HepG2 (cell line): ENCODE results near the gene SPRY1. TPM values are rescaled to one million over a fixed set of nuclear protein-coding genes. Genes with fewer than 3 reads are reported as not detected.

Source experiments
- CCDC6 ChIP-seq: sonication (generic); formaldehyde crosslinking; IDR thresholded peaks from 2 replicates; pipeline ENCODE4 v1.8.1; 2022; ENCODE audit warnings: mild to moderate bottlenecking, missing genetic modification reagents, moderate library complexity
- CENPT ChIP-seq: sonication (generic); formaldehyde crosslinking; IDR thresholded peaks from 2 replicates; pipeline ENCODE4 v1.8.0; 2022; ENCODE audit warnings: low read depth, mild to moderate bottlenecking, moderate library complexity, missing genetic modification reagents
- CREB1 ChIP-seq, 2 experiments: fragments of 450-650 bp in 1 of 2; IDR thresholded peaks; 2 replicates each; pipeline ENCODE4 v1.6.1; 2016 to 2017; ENCODE audit warnings: control low read depth in 1 of 2, mild to moderate bottlenecking in 1 of 2, missing compliant biosample characterization in 1 of 2, missing genetic modification characterization in 1 of 2
- HNF4A ChIP-seq: sonication (generic); formaldehyde crosslinking; IDR thresholded peaks from 2 replicates; pipeline ENCODE4 v1.4.0; 2020; ENCODE audit warnings: missing genetic modification reagents
- IRF2 ChIP-seq: IDR thresholded peaks from 2 replicates; pipeline ENCODE4 v1.6.1; 2018; ENCODE audit warnings: missing genetic modification reagents, missing compliant biosample characterization
- MAX ChIP-seq: IDR thresholded peaks from 2 replicates; pipeline ENCODE4 v1.6.1; 2012; ENCODE audit warnings: inconsistent platforms
- NFRKB ChIP-seq: fragments of 450-650 bp; IDR thresholded peaks from 2 replicates; pipeline ENCODE4 v1.6.1; 2017
- POLR2A ChIP-seq, 2 experiments: IDR thresholded peaks; 2 replicates each; pipeline ENCODE4 v1.6.1; 2011; ENCODE audit warnings: low read depth in 2 of 2, low read length in 2 of 2, mild to moderate bottlenecking in 1 of 2, moderate library complexity in 1 of 2; ENCODE audit not compliant: insufficient read depth in 1 of 2
- PRDM10 ChIP-seq: sonication (generic); formaldehyde crosslinking; IDR thresholded peaks from 2 replicates; pipeline ENCODE4 v1.4.0; 2020; ENCODE audit warnings: low read depth, missing genetic modification reagents
- RBFOX2 ChIP-seq: fragments of 200-400 bp; formaldehyde crosslinking; IDR thresholded peaks from 2 replicates; pipeline ENCODE4 v1.6.1; 2017; ENCODE audit warnings: low read depth, mild to moderate bottlenecking, low read length
- RBM22 ChIP-seq: fragments of 200-400 bp; formaldehyde crosslinking; optimal IDR thresholded peaks from 2 replicates; pipeline ENCODE3; 2017; ENCODE audit warnings: mild to moderate bottlenecking, low read length, moderate library complexity
- SAP130 ChIP-seq: IDR thresholded peaks from 2 replicates; pipeline ENCODE4 v1.6.1; 2016; ENCODE audit warnings: low read depth
- TCF7L2 ChIP-seq: IDR thresholded peaks from 2 replicates; pipeline ENCODE4 v1.6.1; 2011; ENCODE audit warnings: mild to moderate bottlenecking, low read depth, low read length, moderate library complexity
- TEF ChIP-seq: sonication (generic); formaldehyde crosslinking; IDR thresholded peaks from 2 replicates; pipeline ENCODE4 v1.5.0; 2020; ENCODE audit warnings: missing genetic modification reagents
- THRA ChIP-seq: sonication (generic); formaldehyde crosslinking; IDR thresholded peaks from 2 replicates; pipeline ENCODE4 v1.4.0; 2020; ENCODE audit warnings: missing genetic modification reagents, borderline replicate concordance
- ZBTB14 ChIP-seq: sonication (generic); formaldehyde crosslinking; IDR thresholded peaks from 2 replicates; pipeline ENCODE4 v1.4.0; 2020; ENCODE audit warnings: missing genetic modification reagents
- ZBTB20 ChIP-seq: sonication (generic); formaldehyde crosslinking; IDR thresholded peaks from 2 replicates; pipeline ENCODE4 v1.8.1; 2023; ENCODE audit warnings: missing genetic modification reagents, low read depth, mild to moderate bottlenecking, borderline replicate concordance
- ZFY ChIP-seq: sonication (generic); formaldehyde crosslinking; IDR thresholded peaks from 2 replicates; pipeline ENCODE4 v1.4.0; 2020; ENCODE audit warnings: missing genetic modification reagents
- ZGPAT ChIP-seq: IDR thresholded peaks from 2 replicates; pipeline ENCODE4 v1.6.1; 2016; ENCODE audit warnings: mild to moderate bottlenecking
- ZNF205 ChIP-seq: IDR thresholded peaks from 2 replicates; pipeline ENCODE4 v1.6.1; 2018; ENCODE audit warnings: missing biosample characterization, missing genetic modification reagents
- ZXDC ChIP-seq: sonication (generic); formaldehyde crosslinking; IDR thresholded peaks from 2 replicates; pipeline ENCODE4 v1.5.0; 2020; ENCODE audit warnings: mild to moderate bottlenecking, missing genetic modification reagents
- polyA plus RNA-seq, 8 experiments: library from polyadenylated mRNA; depleted of rRNA in 3 of 8; stranded (reverse) in 7 of 8; unstranded in 1 of 8; fragments of >200 nt; fragmentation: Illumina TruSeq in 4 of 8; extraction: Trizol in 4 of 8; gene quantifications; 2 replicates each; pipeline versions ENCODE4 v1.2.1 to v1.2.3, GENCODE V29; 2011 to 2016; ENCODE audit warnings: low read depth in 4 of 8, missing spikeins in 1 of 8, mixed read lengths in 1 of 8; ENCODE audit not compliant: insufficient read depth in 1 of 8
- total RNA-seq, 5 experiments: library from RNA; depleted of rRNA; stranded (reverse); fragments of >200 nt; fragmentation: Illumina TruSeq; extraction: Trizol; gene quantifications; 2 replicates each; pipeline ENCODE4 v1.2.3, GENCODE V29; 2016; ENCODE audit warnings: low read depth in 1 of 5

Gene SPRY1
- total and polyA plus RNA-seq, 2 of the 13 experiments (the other 11 are each of a cell fraction or from before 2014, with no cell fraction given) = 24.7 to 33.4 TPM

- TF ChIP-seq ZFY (CRISPR knock-in tag) (peak; percentile 24; the same call in 1 of the 2 replicates), IRF2 (CRISPR knock-in tag) (no peak), CCDC6 (no peak), RBM22 (no peak), ZBTB14 (no peak), RBFOX2 (peak; percentile 63), THRA (no peak), MAX (peak; percentile 20; the same call in 1 of the 2 replicates), ZNF205 (CRISPR knock-in tag) (no peak), CENPT (CRISPR knock-in tag) (no peak), ZXDC (CRISPR knock-in tag) (no peak), NFRKB (no peak), TEF (CRISPR knock-in tag) (no peak), ZBTB20 (CRISPR knock-in tag) (no peak), TCF7L2 (no peak), CREB1 (IDR thresholded peaks at IDR 0.05) (no peak), CREB1 (CRISPR knock-in tag; IDR thresholded peaks at IDR 0.05) (no peak), ZGPAT (CRISPR knock-in tag) (no peak), SAP130 (CRISPR knock-in tag) (no peak), POLR2A (IDR thresholded peaks at IDR 0.05; ENCODE audit: insufficient read depth in 1 of 2, low read depth in 2 of 2, low read length in 2 of 2) (no peak), PRDM10 (CRISPR knock-in tag) (no peak), HNF4A (no peak)
These were observed 5.5 kb downstream of the SPRY1 start (continued) for GRCh38 chr4:123402121-123402465.
